Nephron progenitor cell (in vitro differentiated cells): ENCODE data around the gene CRYZ.

Experiments
- DNase-seq: peaks from one replicate; pipeline ENCODE4 v3.0.0; 2021
- H3K27ac Mint-ChIP-seq: 2 replicates; pipeline ENCODE4 v1.8.0; 2021; ENCODE audit warnings: mild to moderate bottlenecking, moderate library complexity, mixed read lengths
- H3K27me3 Mint-ChIP-seq: 2 replicates; pipeline ENCODE4 v1.8.0; 2021; ENCODE audit warnings: mild to moderate bottlenecking, low read depth, mixed read lengths; ENCODE audit not compliant: poor library complexity
- H3K36me3 Mint-ChIP-seq: 2 replicates; pipeline ENCODE4 v1.8.0; 2021; ENCODE audit warnings: low read depth, mixed read lengths
- H3K4me1 Mint-ChIP-seq: 2 replicates; pipeline ENCODE4 v1.8.0; 2021; ENCODE audit warnings: mixed read lengths
- H3K4me3 Mint-ChIP-seq: 2 replicates; pipeline ENCODE4 v1.8.0; 2021; ENCODE audit warnings: mild to moderate bottlenecking, moderate library complexity, mixed read lengths
- H3K9me3 Mint-ChIP-seq: 2 replicates; pipeline ENCODE4 v1.8.0; 2021; ENCODE audit warnings: mild to moderate bottlenecking, moderate library complexity, mixed read lengths
- TF ChIP-seq, protein P1 (sequence below): fragments of 200-600 bp; sonication (generic); IDR thresholded peaks from 2 replicates; pipeline ENCODE4 v1.5.0; 2021; ENCODE audit warnings: antibody characterized with exemption

CRYZ gene

DNA sequence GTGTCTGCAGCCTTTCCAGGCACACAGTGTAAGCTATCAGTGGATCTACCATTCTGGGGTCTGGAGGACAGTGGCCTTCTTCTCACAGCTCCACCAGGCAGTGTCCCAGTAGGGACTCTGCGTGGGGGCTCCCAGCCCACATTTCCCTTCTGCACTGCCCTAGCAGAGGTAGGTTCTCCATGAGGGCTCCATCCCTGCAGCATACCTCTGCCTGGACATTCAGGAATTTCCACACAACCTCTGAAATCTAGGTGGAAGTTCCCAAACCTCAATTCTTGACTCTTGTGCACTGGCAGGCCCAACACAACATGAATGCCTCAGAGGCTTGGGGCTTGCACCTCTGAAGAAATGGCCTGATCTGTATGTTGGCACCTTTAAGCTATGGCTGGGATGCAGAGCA lies 6.8 kb downstream of the CRYZ start:
- peaks cover 89% of the 10 kb centered on the region for H3K36me3 Mint-ChIP-seq
- TF ChIP-seq, protein P1, sequence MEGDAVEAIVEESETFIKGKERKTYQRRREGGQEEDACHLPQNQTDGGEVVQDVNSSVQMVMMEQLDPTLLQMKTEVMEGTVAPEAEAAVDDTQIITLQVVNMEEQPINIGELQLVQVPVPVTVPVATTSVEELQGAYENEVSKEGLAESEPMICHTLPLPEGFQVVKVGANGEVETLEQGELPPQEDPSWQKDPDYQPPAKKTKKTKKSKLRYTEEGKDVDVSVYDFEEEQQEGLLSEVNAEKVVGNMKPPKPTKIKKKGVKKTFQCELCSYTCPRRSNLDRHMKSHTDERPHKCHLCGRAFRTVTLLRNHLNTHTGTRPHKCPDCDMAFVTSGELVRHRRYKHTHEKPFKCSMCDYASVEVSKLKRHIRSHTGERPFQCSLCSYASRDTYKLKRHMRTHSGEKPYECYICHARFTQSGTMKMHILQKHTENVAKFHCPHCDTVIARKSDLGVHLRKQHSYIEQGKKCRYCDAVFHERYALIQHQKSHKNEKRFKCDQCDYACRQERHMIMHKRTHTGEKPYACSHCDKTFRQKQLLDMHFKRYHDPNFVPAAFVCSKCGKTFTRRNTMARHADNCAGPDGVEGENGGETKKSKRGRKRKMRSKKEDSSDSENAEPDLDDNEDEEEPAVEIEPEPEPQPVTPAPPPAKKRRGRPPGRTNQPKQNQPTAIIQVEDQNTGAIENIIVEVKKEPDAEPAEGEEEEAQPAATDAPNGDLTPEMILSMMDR, result no peak
- DNase-seq, result no peak

DNA sequence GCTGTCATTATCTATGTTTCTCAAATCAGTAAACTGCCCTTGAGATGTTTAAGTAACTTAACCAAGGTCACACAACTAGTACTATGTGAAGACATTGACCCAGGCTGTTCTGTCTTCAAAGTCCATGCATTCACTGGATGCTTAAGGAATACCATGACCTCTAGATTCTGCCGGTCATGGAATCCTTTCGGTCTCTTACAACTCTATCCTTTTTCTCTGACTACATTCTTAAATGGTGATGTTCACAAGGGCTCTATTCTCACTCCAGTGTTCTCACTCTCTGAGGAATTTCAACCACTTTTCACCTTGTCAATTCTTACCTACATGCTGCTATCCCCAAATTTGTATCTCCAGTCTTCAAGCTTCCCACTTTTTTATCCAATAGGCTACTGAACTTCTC lies 15.2 kb downstream of the CRYZ start:
- H3K9me3 Mint-ChIP-seq, result no peaks in the 10 kb centered on the region
- TF ChIP-seq, protein P1, result no peak
- DNase-seq, result no peak
- no peak overlapping the region for H3K4me3 Mint-ChIP-seq
- no peaks in the 10 kb centered on the region for H3K27me3 Mint-ChIP-seq
- H3K36me3 Mint-ChIP-seq, result peaks cover 28% of the 10 kb centered on the region
- no peak overlapping the region for H3K27ac Mint-ChIP-seq
- peaks cover 11% of the 10 kb centered on the region for H3K4me1 Mint-ChIP-seq

More for the DNA sequence above, 6.8 kb downstream of the CRYZ start:
- H3K27ac Mint-ChIP-seq, result no peak overlapping the region
- H3K4me3 Mint-ChIP-seq, result no peak overlapping the region
- no peaks in the 10 kb centered on the region for H3K27me3 Mint-ChIP-seq
- peaks cover 59% of the 10 kb centered on the region for H3K9me3 Mint-ChIP-seq
- peaks cover 1% of the 10 kb centered on the region for H3K4me1 Mint-ChIP-seq

DNA sequence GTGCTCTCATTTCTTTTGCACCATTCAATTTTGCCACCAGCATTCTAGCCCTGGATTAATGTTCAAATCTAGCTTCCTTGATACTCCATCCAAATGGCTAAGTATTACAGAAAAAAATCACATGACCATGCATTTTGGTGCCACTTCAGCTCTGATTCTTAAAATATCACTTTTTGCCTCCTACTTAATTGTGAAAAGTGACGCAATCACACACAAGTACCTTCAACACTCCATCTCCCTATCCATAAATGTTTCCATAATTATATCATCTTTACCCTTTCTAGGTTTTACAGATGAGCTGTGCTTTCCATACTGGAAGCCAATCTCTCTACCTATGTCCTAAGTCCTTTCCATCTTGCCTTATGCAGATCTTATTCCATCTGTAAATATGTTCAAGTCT lies 16.0 kb downstream of the CRYZ start:
- Mint-ChIP-seq H3K4me3 (no peak overlapping the region), H3K9me3 (no peaks in the 10 kb centered on the region), H3K36me3 (peaks cover 24% of the 10 kb centered on the region), H3K27me3 (no peaks in the 10 kb centered on the region), H3K4me1 (peaks cover 11% of the 10 kb centered on the region), H3K27ac (no peak overlapping the region)
- DNase-seq, result no peak
- TF ChIP-seq, protein P1, result no peak

DNA sequence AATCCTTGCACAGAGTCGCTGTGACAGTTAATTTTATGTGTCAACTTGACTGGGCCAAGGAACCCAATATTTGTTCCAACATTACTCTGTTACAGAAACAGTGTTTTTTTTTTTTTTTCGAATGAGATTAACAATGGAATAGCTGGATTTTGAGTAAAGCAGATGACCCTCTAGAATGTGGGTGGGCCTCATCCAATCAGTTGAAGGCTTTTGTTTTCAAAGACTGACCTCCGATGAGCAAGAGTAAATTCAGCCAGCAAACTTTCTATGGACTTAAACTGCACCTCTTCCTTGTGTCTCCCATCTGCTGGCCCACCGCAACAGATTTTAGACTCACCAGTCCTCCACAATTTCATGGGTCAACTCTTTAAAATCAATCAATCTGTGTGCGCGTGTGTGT lies 17.0 kb downstream of the CRYZ start:
- no peaks in the 10 kb centered on the region for H3K27me3 Mint-ChIP-seq
- H3K36me3 Mint-ChIP-seq, result peaks cover 23% of the 10 kb centered on the region
- no peak for DNase-seq
- H3K27ac Mint-ChIP-seq, result no peak overlapping the region
- H3K4me1 Mint-ChIP-seq, result peaks cover 11% of the 10 kb centered on the region
- TF ChIP-seq, protein P1, result no peak
- no peaks in the 10 kb centered on the region for H3K9me3 Mint-ChIP-seq
- H3K4me3 Mint-ChIP-seq, result no peak overlapping the region

DNA sequence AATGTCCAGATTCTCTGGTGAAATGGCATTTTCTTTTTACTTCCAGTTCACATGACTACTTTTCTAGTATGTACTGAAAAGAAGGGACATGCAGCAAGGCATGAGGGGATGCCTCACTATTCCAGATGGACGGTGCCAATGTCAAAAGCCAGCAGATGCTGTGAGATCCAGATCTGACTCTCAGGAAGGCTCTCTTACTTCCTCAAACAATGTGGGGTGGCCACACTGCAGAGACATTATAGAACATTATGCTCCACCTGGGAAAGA lies 17.7 kb downstream of the CRYZ start:
- H3K36me3 Mint-ChIP-seq, result peaks cover 23% of the 10 kb centered on the region
- H3K4me3 Mint-ChIP-seq, result no peak overlapping the region
- no peaks in the 10 kb centered on the region for H3K27me3 Mint-ChIP-seq
- peaks cover 11% of the 10 kb centered on the region for H3K4me1 Mint-ChIP-seq
- H3K9me3 Mint-ChIP-seq, result no peaks in the 10 kb centered on the region
- H3K27ac Mint-ChIP-seq, result peak overlapping the region; percentile 88
- DNase-seq, result no peak
- TF ChIP-seq, protein P1, result no peak

DNA sequence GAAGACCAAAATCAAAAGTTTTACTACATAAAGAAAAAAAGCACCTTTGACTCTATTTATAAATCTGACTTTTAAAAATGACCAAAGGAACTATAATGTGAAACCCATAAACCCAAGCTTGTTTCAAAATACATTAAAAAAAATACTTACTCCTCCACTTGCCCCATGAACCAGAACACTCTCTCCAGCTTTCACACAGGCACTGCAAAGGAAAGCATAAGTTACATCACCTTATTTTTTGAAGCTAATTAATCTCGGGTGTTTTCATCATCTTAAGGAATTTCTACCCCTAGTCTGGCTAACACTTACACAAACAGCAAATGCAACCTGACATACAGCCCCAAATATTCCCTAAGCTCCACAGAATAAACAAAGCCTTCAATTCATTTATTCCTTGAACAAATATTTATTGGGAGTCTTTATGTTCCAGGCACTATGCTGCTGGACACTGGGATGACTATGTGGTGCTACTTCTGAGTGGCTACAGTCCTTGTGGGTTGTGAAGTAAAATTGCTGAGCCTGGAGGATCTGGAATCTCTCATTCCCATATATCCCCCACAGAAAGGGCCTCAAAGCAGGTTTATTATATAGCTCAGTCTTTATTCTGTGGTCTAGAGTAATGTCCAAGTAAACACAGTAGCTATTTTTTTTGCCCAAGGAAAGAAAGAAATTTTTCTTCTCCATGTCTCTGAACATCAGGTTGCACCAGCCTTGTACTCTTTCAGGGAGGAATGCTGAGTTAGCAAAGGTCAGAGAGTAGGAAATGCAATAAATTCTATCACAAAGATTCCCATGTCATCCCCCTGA lies 18.2 kb downstream of the CRYZ start:
- no peaks in the 10 kb centered on the region for H3K9me3 Mint-ChIP-seq
- H3K4me3 Mint-ChIP-seq, result no peak overlapping the region
- peak overlapping the region; percentile 61 for H3K27ac Mint-ChIP-seq
- H3K4me1 Mint-ChIP-seq, result peaks cover 11% of the 10 kb centered on the region
- TF ChIP-seq, protein P1, result no peak
- no peak for DNase-seq
- H3K36me3 Mint-ChIP-seq, result peaks cover 23% of the 10 kb centered on the region
- no peaks in the 10 kb centered on the region for H3K27me3 Mint-ChIP-seq
